HepG2 (cell line): Measurements from ENCODE around the gene NAA15. TPM values are rescaled to one million over a fixed set of nuclear protein-coding genes. Genes with fewer than 3 reads are reported as not detected.

Source experiments
- ATAC-seq: fragments of 200-7000 bp; cut with Tn5 transposase; 3 replicates; pipeline ENCODE4 v1.9.1; 2020; ENCODE audit warnings: mild to moderate bottlenecking, moderate library complexity
- BruUV-seq: library from RNA; stranded (reverse); fragments of 400-500 nt; replicated peaks from 2 replicates; lab custom pipeline; 2021; lab: Mats Ljungman, UMichigan
- CTCF ChIA-PET: fragments of 300-600 bp; formaldehyde crosslinking; extraction: SDS; loops from one replicate; lab custom pipeline; 2021; ENCODE audit warnings: low total read pairs, inconsistent platforms, low intra/inter-chr PET ratio; lab: Yijun Ruan, JAX
- POLR2A ChIA-PET: fragments of 350-600 bp; sonication (Branson Sonifier 250); formaldehyde crosslinking; loops from one replicate; lab custom pipeline; 2020; ENCODE audit warnings: antibody characterized with exemption, inconsistent platforms; lab: Yijun Ruan, JAX
- DNase-seq: peaks from one replicate; pipeline ENCODE4 v3.0.0-alpha.2; 2015; ENCODE audit warnings: low spot score
- FAIRE-seq: peaks from 3 replicates; lab custom pipeline; 2011; peaks lifted over from hg19 to GRCh38; lab: Jason Lieb, UNC
- H2AFZ ChIP-seq: one replicate; pipeline ENCODE4 v1.6.1; 2011; ENCODE audit warnings: low read length, inconsistent platforms
- H3K27ac ChIP-seq: fragments of 300-600 bp; 3 replicates; pipeline ENCODE4 v1.8.0; 2011; ENCODE audit warnings: mixed run types, mild to moderate bottlenecking, mixed read lengths, low read length, inconsistent platforms; ENCODE audit not compliant: insufficient read depth; ENCODE audit errors: extremely low read length
- H3K27me3 ChIP-seq, 2 experiments: fragments of 200-600 bp in 1 of 2; 2 replicates in 1 of 2; 3 replicates in 1 of 2; pipeline versions ENCODE4 v1.6.0 to v1.8.0; 2011; ENCODE audit warnings: low read length in 2 of 2, mild to moderate bottlenecking in 2 of 2, moderate library complexity in 2 of 2, inconsistent platforms in 1 of 2; ENCODE audit not compliant: insufficient read depth in 2 of 2, control insufficient read depth in 1 of 2
- H3K36me3 ChIP-seq, 2 experiments: fragments of 200-600 bp in 1 of 2; replicated peaks in 1 of 2; 2 replicates in 1 of 2; 3 replicates in 1 of 2; pipeline versions ENCODE4 v1.5.1 to v1.8.0; 2011; ENCODE audit warnings: low read length in 2 of 2, inconsistent platforms in 1 of 2; ENCODE audit not compliant: insufficient read depth in 2 of 2, control insufficient read depth in 1 of 2
- H3K4me1 ChIP-seq: 2 replicates; pipeline ENCODE4 v1.5.1; 2012; ENCODE audit warnings: low read length, inconsistent platforms; ENCODE audit not compliant: insufficient read depth
- H3K4me2 ChIP-seq: 2 replicates; pipeline ENCODE4 v1.6.0; 2011; ENCODE audit warnings: low read depth, low read length, inconsistent platforms
- H3K4me3 ChIP-seq, 3 experiments: fragments of 200-600 bp in 1 of 3; sonication (generic), shearing (Covaris generic) in 1 of 3; replicated peaks in 1 of 3; 2 replicates each; pipeline ENCODE4 v1.5.1; 2011 to 2016; ENCODE audit warnings: low read length in 3 of 3, inconsistent platforms in 2 of 3, low read depth in 2 of 3, mild to moderate bottlenecking in 2 of 3, control low read depth in 1 of 3, mixed read lengths in 1 of 3; ENCODE audit not compliant: insufficient read depth in 1 of 3
- H3K79me2 ChIP-seq: one replicate; pipeline ENCODE4 v1.6.1; 2011; ENCODE audit warnings: low read length, inconsistent platforms; ENCODE audit not compliant: insufficient read depth
- H3K9ac ChIP-seq: 2 replicates; pipeline ENCODE4 v1.6.0; 2011; ENCODE audit warnings: mild to moderate bottlenecking, low read depth, low read length, inconsistent platforms; ENCODE audit not compliant: insufficient read depth
- H3K9me3 ChIP-seq: 2 replicates; pipeline ENCODE4 v1.5.1; 2012; ENCODE audit warnings: mild to moderate bottlenecking, low read length
- H4K20me1 ChIP-seq: 2 replicates; pipeline ENCODE4 v1.6.0; 2011; ENCODE audit warnings: inconsistent platforms, mild to moderate bottlenecking, low read length, moderate library complexity; ENCODE audit not compliant: insufficient read depth
- ATF2 ChIP-seq: sonication (generic); formaldehyde crosslinking; IDR thresholded peaks from 2 replicates; pipeline ENCODE4 v1.4.0; 2020; ENCODE audit warnings: missing genetic modification reagents
- DMAP1 ChIP-seq: IDR thresholded peaks from 2 replicates; pipeline ENCODE4 v1.6.1; 2016
- MXD1 ChIP-seq: sonication (generic); formaldehyde crosslinking; IDR thresholded peaks from 2 replicates; pipeline ENCODE4 v1.4.0; 2020; ENCODE audit warnings: mild to moderate bottlenecking, missing genetic modification reagents
- PATZ1 ChIP-seq: sonication (generic); formaldehyde crosslinking; IDR thresholded peaks from 2 replicates; pipeline ENCODE4 v1.4.0; 2020; ENCODE audit warnings: missing genetic modification reagents
- SP140L ChIP-seq: sonication (generic); formaldehyde crosslinking; IDR thresholded peaks from 2 replicates; pipeline ENCODE4 v1.4.0; 2020; ENCODE audit warnings: missing genetic modification reagents, borderline replicate concordance
- TAF1 ChIP-seq: sonication (generic); formaldehyde crosslinking; IDR thresholded peaks from 2 replicates; pipeline ENCODE4 v1.4.0; 2020; ENCODE audit warnings: missing genetic modification reagents
- TCF7L2 ChIP-seq: IDR thresholded peaks from 2 replicates; pipeline ENCODE4 v1.6.1; 2011; ENCODE audit warnings: mild to moderate bottlenecking, low read depth, low read length, moderate library complexity
- ZBTB21 ChIP-seq: sonication (generic); formaldehyde crosslinking; IDR thresholded peaks from 2 replicates; pipeline ENCODE4 v1.4.0; 2020; ENCODE audit warnings: missing genetic modification reagents
- ZMYM2 ChIP-seq: sonication (generic); formaldehyde crosslinking; IDR thresholded peaks from 2 replicates; pipeline ENCODE4 v1.8.0; 2022; ENCODE audit warnings: mild to moderate bottlenecking, missing genetic modification reagents
- ZNF460 ChIP-seq: sonication (generic); formaldehyde crosslinking; IDR thresholded peaks from 2 replicates; pipeline ENCODE4 v1.5.1; 2020; ENCODE audit warnings: missing genetic modification reagents, mild to moderate bottlenecking, borderline replicate concordance
- ZNF891 ChIP-seq: sonication (generic); formaldehyde crosslinking; IDR thresholded peaks from 2 replicates; pipeline ENCODE4 v1.5.0; 2020; ENCODE audit warnings: mild to moderate bottlenecking, missing genetic modification reagents
- WGBS: methylation state at CpG from one replicate; pipeline ENCODE4 v1.1.6; 2017; ENCODE audit warnings: low lambda C conversion rate; 5-methylcytosine and 5-hydroxymethylcytosine counted together
- in situ Hi-C: cut with HindIII; loops from 2 replicates; pipeline ENCODE4 v1.10.0; 2017; ENCODE audit warnings: low pct_unique_long_range_greater_than_20kb; ENCODE audit not compliant: extremely low pct_ligation_motif_present
- intact Hi-C: fragments of 100-400 bp; cut with micrococcal nuclease; formaldehyde crosslinking; loops from one replicate; pipeline ENCODE4 v1.10.0; 2022; ENCODE audit not compliant: unreplicated experiment
- polyA plus RNA-seq, 8 experiments: library from polyadenylated mRNA; depleted of rRNA in 3 of 8; stranded (reverse) in 7 of 8; unstranded in 1 of 8; fragments of >200 nt; fragmentation: Illumina TruSeq in 4 of 8; extraction: Trizol in 4 of 8; gene quantifications; 2 replicates each; pipeline versions ENCODE4 v1.2.1 to v1.2.3, GENCODE V29; 2011 to 2016; ENCODE audit warnings: low read depth in 4 of 8, missing spikeins in 1 of 8, mixed read lengths in 1 of 8; ENCODE audit not compliant: insufficient read depth in 1 of 8
- total RNA-seq, 5 experiments: library from RNA; depleted of rRNA; stranded (reverse); fragments of >200 nt; fragmentation: Illumina TruSeq; extraction: Trizol; gene quantifications; 2 replicates each; pipeline ENCODE4 v1.2.3, GENCODE V29; 2016; ENCODE audit warnings: low read depth in 1 of 5

The NAA15 gene
- total and polyA plus RNA-seq, 2 of the 13 experiments (the other 11 are each of a cell fraction or from before 2014, with no cell fraction given), result 6.2 to 50.2 TPM

GRCh38 chr4:139275281-139275735, 26.0 kb upstream of the NAA15 start:
- Histone ChIP-seq H3K4me2 (no peak overlapping the region), H3K27me3 (no peaks in the 10 kb centered on the region), H3K9ac (no peak overlapping the region), H4K20me1 (no peaks in the 10 kb centered on the region), H3K79me2 (no peaks in the 10 kb centered on the region)
- no TSS peak for BruUV-seq
- POLR2A ChIA-PET, result interaction anchor here (1.1 kb wide), 1 partner anchor 20 kb away, joined by 3 read pairs; no protein-coding TSS in a partner anchor
- no peak for FAIRE-seq
- no peak for ATAC-seq
- no peak for TF ChIP-seq ATF2 (CRISPR knock-in tag)
- TF ChIP-seq TAF1 (CRISPR knock-in tag), result no peak
- no peak for TF ChIP-seq MXD1 (CRISPR knock-in tag)
- TF ChIP-seq DMAP1, result no peak
- no peak for TF ChIP-seq ZNF891 (CRISPR knock-in tag)
- TF ChIP-seq SP140L, result no peak
- TF ChIP-seq ZNF460 (CRISPR knock-in tag), result no peak
- no peak for TF ChIP-seq ZBTB21 (CRISPR knock-in tag)
- TF ChIP-seq TCF7L2, result no peak
- TF ChIP-seq ZMYM2, result no peak
- TF ChIP-seq PATZ1 (CRISPR knock-in tag), result no peak
- TF ChIP-seq, all 625 proteins: peak for 0
- no peak overlapping the region for H2AFZ ChIP-seq
- no peaks in the 10 kb centered on the region for H3K4me1 ChIP-seq
- intact Hi-C loops (no loop called here), in situ Hi-C loops (no loop called here)
- H3K27ac ChIP-seq, result no peak overlapping the region
- CTCF ChIA-PET, result no interaction called here
- H3K36me3 ChIP-seq, result no peaks in the 10 kb centered on the region
- no peak overlapping the region for H3K4me3 ChIP-seq
- H3K9me3 ChIP-seq, result no peaks in the 10 kb centered on the region
- WGBS, result 61% methylated on average over 4 of the region's 4 CpGs
- DNase-seq, result no peak
